Effector CD8-positive, alpha-beta T cell (primary cell): ENCODE results near the gene MAGI3.
"Not testable (repeated sequence)": the region's sequence is repeated elsewhere in the genome, so short reads cannot be mapped to it uniquely, and the experiment has no call there.

Experiments
- DNase-seq: peaks from one replicate; lab custom pipeline; 2025; lab: John Stamatoyannopoulos, UW

Gene MAGI3

DNA sequence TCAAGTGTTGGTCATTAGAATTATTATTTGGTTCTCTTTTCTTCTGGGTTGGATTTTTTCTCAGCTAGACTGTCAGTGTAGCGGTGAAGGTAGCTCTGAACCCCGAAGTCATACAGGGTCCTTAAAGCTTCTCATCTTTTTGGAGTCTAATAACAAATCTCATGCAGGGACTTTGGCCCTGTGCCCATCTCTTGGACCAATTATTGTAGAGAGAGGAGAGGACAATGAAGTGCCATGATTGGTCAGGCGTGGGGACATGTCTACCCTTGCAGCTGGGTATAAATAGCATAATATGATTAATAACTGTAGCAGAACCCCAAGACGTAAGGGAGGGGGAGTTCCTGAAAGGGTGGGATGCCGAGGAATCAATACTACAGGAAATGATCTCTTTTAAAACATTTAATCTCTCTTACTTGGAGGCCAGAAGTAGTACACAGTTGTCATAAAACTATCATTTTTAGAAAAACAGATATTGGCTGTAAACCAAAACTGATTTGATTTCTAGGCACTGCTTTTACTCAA, 8.8 kb downstream of the MAGI3 start:
- no peak for DNase-seq

DNA sequence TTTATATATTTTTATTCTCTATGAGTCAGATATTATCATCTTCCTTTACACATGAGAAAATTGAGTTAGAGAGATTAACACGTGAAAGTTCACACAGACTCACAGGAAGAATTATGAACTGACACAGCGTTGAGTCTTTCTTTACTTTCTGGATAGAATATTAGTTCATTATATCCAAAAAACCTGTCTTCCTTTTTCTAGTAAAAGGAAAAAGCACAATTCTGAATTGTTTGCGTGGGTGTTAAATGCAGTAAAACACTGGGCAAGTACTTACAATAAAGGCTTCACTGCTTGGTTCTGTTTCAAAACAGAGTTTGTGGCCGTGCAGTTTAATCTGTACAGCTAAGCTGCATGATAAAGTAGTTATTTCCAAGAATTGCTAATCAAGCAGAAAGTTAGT, 10.8 kb downstream of the MAGI3 start:
- no peak for DNase-seq

DNA sequence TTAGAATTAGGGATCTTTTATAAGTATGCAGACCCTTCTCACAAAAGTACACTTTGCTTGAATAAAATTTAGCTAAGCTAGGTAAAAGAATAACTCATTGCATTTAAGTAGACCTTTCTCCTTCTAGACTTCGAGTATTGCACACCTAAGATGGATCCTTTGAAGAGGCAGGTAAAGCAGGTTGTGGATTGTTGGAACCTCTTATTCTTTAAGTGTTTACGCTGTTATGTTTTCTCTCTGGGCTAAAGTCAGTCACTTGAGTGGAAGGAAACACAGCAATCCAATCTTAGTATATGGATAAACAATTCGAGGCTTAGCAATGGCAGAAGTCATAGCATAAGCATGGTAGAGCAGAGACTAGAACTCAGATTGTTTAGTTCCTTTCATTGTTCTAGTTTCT, 11.4 kb downstream of the MAGI3 start:
- no peak for DNase-seq

DNA sequence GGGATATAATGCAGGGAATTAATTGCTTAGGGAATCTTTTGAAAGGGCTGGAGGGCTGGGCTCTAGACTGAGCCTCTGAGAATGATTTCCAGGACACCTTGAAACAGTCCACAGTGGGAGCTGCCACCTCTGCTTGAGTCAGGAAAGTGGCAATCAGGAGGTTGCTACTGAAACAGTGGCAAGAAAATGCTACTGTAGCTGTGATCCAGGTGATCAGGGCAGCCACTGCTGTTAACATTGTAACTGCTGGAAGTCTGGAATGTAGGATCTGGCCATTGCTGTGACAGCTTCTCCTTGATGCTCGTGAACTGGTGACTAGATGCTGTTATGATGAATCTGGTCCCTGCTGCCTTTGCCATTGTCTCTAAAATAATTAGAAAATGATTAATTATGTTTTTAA, 12.8 kb downstream of the MAGI3 start:
- DNase-seq: no peak

DNA sequence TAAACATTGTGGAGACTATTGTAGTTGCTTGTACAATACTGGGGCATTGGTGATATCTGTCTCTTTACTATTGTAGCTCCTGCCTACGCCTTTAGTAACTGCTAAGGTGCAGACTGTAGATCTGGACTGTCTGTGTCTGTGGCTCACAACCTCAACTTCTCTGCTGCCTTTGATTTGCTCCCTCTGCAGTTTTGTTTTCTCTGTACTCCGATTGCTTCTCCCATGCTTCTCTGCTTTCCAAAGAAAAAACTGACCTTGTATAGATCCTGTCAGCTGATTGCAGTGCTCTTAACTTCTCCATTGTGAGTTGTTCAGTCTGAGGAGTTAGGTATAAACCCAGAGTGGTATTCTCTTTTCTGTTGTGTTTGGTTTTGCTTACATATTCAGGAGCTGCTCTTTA, 15.3 kb downstream of the MAGI3 start:
- DNase-seq: no peak

DNA sequence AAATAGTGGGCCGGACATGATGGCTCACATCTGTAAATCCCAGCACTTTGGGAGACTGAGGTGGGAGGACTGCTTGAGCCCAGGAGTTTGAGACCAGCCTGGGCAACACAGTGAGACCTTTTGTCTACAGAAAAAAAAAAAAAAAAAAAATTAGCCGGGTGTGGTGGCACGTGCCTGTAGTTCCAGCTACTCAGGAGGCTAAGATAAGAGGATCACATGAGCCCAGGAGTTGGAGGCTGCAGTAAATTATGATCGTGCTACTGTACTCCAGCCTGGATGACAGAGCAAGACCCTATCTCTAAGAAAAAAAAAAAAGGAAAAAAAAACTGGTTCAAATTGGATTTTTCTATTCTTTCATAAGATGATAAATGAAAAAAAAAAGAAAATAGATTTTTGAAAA, 15.8 kb downstream of the MAGI3 start:
- DNase-seq: not testable (repeated sequence)

DNA sequence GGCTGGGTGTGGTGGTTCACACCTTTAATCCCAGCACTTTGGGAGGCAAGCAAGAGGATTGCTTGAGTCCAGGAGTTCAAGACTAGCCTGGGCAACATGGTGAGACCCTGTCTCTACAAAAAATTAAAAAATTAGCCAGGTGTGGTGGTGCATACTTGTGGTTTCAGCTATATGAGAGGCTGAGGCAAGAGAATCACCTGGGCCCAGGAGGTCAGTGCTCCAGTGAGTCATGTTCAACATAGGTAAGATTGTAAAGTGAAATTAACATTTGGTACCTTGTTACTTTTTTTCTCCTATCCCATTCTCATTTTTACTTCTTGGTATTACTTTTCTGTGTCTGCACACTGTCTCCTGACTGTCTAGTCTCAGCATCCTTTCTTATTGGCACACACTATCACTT, 19.0 kb downstream of the MAGI3 start:
- no peak for DNase-seq

DNA sequence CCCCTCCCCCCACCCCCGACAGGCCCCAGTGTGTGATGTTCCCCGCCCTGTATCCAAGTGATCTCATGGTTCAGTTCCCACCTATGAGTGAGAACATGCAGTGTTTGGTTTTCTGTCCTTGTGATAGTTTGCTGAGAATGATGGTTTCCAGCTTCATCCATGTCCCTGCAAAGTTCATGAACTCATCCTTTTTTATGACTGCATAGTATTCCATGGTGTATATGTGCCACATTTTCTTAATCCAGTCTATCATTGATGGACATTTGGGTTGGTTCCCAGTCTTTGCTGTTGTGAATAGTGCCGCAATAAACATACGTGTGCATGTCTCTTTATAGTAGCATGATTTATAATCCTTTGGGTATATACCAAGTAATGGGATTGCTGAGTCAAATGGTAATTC, 21.7 kb downstream of the MAGI3 start:
- not testable (repeated sequence) for DNase-seq

DNA sequence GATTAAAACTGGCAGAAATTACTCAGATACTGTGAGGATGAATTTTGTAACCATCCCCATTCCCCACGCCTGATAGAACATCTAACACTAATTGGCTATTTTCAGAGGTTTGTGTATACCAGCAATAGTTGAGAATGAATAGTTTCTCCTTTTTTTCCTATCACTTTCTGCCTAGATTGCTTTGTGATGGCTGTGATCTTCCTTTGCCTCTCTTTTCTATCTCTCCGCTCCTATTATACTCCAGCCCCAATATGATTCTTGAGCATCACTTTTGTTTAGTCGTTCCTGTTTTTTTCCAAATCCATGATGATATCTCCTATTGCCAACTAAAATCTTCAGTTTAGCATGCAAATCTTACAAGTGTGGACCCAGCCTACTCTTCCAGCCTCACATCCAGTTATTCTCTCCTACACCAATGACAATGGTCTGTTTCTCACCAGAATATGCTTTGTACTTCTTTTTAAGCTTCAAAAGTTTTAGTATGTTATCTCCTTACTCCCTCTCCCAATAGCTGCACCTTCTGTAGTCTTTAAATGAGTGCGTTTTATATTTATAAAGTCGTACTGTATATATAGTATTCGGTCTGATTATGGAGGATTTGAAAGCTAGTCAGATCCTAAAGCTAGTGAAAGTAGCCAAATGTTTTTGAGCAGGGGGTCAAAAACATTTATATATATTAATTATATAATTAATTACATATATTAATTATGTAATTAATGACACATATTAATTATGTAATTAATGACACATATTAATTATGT, 25.2 kb downstream of the MAGI3 start:
- DNase-seq: no peak

DNA sequence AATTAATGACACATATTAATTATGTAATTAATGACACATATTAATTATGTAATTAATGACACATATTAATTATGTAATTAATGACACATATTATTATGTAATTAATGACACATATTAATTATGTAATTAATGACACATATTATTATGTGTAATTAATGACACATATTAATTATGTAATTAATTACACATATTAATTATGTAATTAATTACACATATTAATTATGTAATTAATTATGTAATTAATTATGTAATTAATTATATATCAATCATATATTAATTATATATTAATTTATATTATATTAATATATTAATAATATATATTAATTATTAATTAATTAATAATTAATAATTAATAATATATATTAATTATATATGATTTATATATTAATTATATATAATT, 25.8 kb downstream of the MAGI3 start:
- DNase-seq: not testable (repeated sequence)

DNA sequence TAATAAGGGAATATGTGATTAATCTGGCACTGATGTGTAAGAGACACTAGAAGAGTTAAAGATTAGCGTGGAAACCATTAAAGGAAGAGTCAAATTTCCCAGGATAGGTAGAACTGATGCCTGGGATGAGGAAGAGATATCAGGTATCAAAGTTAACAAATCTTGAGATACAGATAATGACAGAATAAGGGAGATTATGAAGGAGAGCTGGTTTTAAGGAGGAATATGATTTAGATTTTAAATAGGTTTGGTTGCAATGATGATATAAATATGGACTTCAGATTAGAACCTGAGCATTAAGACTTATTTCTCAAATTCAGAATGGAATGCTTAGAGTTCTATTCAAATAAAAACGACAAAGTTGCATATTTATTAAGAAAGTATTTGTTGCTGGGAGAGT, 26.2 kb downstream of the MAGI3 start:
- no peak for DNase-seq

DNA sequence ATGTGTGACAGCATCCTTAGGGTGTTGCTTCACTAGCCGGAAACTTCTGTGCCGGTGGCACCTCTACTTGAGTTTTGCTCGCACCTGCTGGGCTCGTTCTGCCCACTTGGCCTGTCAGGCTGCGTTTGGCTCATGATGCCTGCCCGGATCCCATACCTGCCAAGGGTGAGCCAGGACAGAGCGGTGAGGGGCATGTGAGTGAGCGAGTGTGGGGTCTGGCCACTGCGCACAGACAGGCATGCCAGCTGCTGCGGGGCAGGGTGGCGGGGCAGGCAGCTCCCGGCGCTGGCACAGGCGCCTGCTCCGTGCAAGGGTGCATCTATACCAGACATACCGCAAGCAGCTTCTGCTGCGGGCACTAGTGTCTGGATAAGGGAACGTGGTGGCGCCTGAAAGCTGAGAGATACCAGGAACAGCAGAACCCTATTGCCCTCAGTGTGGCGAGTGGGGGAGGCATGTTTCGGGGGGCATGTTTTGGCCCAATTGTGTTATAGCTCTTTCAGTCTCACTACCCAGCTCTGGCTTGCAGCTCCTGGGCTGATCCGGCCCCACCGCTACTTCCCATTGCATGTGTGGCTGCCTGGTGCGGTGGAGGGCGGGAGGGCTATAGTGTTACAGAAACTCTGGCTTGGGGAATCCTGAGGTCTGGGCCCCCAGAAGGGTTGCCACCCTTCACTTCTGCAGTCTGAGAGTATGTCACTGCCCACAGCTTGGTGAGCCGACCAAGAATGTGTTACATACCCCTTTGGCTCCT, 32.2 kb downstream of the MAGI3 start:
- no peak for DNase-seq

DNA sequence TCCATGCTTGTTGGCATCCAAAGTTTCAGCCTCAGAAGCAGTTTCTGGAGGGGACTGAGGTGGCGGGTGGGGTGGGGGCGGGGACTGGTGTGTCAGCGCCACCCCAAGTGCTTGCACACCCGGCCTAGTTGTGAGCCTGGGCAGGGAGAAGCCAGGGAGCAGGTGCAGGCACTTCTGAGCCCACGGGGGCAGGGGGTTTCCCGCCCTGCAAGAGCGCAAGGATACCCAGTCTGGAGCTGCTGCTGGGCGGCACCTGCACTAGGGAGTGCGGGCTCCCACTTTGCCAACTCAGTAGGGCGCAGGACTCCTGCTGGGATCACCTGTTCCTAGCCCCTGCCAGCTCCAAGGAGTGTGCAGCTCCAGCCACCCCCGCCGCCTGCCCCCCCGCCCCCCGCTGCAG, 33.5 kb downstream of the MAGI3 start:
- DNase-seq: no peak

DNA sequence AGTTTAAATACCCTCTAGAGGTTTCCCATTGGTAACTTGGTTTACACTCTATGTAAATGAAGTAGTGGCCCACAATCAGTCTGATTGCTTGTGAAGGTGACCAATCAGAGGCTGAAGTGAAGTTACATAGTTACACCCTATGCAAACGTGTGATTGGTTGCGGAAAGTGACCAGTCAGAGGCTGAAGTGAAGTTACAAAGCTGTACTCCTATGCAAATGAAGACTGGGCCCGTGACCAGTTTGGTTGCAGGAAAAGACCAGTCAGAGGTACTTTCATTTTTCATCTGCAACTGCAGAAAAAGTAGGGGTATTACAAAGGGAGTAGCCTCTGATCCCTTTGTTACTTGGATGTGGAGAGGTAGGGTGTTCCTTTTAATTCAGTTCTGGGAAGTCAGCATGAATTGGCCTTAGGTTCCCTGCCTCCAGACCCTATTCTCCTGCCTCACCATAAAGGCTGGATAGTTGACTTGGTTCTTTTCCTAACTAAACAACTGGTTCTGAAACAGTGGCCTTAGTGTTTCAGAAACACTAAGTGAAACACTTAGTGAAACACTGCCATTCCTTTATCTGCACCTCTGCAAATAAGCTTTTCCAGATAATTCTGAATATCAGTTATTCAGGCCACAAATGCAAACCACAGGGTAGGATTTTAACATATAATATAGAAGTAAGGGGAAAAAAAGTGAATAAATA, 39.3 kb downstream of the MAGI3 start:
- no peak for DNase-seq

DNA sequence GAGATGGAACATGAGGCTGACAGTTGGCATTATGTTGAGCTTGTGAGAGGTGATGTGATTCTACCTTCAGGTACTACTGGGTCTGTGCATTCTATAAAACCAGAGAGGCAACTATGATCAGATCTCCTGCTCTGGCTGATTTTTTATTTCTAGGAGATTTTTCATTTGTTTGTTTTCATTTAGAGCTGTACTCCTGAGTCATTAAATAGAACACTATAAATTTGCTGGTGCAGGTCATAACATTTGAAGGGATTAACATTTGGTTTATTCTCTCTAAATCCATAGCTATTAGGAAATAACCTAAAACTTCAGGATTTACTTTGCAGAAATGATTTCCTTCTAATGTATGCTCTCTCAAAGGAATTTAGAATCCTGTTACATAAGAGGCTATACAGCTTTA, 42.9 kb downstream of the MAGI3 start:
- no peak for DNase-seq

DNA sequence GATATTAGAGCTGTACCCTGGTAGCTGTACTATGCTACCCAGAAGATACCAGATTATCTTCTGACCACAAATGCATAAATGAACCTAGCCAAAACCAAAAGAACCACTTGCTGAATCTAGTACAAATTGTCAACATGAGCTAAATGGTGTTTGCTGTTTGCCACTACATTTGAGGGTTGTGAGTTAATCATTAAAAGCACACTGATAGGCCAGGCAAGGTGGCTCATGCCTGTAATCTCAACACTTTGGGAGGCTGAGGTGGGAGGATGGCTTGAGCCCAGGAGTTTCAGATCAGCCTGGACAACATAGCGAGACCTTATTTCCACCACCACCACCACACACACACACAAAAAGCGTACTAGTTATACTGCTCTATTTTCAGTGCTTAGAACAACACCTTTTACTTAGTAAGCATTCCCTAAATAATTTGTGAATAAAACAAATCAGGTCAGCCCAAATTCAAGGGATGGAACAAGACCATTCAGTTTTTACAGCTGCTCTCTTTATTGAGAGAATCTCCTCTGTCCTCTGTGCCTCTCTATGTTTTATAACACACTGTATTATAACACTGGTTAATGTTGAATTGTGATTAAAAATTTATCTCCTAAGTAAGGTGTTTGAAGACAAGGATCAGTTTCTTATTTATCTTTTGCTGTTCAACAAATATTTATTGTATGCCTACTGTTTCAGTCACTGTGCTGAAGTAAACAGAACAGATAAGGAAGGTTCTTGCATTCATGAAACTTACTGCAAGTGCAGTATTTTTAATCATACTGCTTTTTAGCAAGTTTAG, 44.0 kb downstream of the MAGI3 start:
- no peak for DNase-seq

DNA sequence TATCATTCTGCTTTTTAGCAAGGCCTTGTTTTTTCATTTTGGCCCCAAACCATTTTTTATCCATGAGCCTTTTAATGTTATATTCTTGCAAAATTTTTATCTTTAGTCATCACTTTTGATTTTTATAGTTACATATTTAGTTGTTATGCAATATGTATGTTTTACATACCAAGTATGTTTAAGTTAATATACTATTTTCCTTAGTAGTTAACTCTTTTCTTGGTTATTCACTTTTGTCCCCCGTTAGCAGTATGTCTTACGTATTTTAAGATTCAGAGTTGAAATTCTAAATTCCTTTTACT, 44.5 kb downstream of the MAGI3 start:
- DNase-seq: no peak

DNA sequence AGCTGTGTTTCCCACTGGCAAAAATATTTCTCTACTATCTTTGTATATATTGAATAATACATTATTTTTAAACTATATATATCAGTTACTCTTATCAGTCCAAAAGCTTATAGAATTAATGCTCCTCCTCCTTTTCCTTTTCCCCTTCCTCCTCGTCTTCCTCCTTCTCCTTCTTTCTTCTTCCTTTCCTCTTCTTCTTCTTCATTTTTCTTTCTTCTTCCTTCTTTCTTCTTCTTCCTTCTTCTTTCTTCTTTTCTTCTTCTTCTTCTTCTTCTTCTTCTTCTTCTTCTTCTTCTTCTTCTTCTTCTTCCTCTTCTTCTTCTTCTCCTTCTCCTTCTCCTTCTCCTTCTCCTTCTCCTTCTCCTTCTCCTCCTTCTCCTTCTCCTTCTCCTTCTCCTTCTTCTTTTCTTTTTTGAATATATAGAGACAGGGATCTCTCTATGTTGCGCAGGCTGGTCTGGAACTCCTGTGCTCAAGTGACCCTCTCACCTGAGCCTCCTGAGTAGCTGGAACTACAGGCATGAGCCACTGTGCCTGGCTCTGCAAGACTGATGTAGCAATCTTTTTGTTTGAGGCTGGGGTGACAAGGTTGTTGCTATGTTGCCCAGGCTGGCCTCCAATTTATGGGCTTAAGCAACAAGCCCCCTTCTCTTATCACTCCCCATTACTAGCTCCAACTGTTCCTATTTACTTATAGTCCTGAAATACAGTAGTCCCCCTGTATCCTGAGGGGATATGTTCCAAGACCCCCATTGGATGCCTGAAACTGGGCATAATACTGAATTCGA, 47.4 kb downstream of the MAGI3 start:
- DNase-seq: no peak

DNA sequence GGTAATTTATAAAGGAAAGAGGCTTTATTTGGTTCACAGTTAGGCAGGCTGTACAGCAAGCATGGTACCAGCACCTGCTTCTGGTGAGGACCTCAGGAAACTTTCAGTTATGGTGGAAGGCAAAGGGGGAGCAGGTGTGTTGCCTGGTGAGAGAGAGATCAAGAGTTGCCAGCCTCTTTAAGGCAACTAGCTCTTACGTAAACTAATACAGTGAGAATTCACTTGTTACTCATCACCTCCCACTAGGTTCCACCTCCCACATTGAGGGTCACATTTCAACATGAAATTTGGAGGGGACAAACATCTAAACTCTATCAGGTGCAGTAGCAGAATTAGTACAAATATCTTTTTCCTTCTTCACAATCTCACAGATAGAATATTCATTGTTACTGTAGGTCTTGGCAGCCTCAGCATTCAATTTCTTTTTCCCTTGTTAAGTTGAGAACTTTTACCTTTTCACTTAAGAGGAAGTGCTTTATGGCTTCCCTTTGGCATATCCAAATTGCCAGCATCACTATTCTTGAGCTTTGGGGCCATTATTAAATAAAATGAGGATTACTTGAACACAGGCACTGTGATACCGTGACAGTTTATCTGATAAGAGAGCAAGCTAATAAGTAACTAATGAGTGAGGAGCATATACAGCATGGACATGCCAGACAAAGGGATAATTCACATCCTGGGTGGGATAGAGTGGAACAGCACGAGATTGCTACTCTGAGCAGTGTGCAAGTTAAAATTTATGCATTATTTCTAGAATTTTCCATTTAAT, 48.4 kb downstream of the MAGI3 start:
- no peak for DNase-seq

DNA sequence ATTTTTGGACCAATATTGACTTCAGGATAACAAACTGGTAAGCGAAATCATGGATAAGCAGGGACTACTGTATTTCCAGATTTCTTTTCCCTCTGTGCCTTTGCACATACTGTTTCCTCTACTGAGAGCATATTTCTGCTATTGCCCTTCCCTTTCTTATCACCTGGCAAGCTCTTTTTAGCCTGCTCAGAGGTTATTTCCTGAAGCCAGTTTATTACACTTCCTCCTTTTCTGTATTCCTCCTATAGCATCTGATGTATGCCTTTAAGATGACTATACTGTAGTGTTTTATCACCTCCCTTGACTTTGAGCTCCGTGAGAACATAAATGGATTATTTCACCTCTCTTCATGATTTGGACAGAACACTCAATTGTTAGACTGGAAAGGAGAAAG, 49.0 kb downstream of the MAGI3 start:
- no peak for DNase-seq

DNA sequence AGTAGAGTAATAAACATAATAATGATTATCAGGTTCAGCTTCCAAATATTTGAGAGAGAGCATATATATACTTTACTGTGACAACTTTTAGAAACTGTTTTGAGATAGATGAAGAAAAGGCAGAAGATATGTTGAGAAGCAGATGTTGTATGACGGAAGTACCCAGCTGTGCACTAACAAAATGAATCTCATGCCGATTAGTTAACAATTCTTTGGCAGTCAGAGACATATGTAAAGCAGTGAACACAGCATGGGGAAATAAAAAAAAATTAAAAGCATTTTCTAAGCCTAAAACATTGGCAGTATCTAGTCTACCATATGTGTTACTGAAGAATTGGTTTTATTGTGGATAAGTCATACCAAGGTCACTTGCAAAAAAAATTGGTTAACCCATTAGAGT, 51.8 kb downstream of the MAGI3 start:
- no peak for DNase-seq
